Measurements from ENCODE around the gene IPPK.

The IPPK gene

GRCh38 chr9:92655896-92656536 lies 13.9 kb downstream of the IPPK start:
- no peak for DNase-seq

GRCh38 chr9:92655366-92655765 lies 14.6 kb downstream of the IPPK start:
- no peak for DNase-seq

- no peak for DNase-seq
Observed at GRCh38 chr9:92654481-92655301, 15.2 kb downstream of the IPPK start.

- no peak for DNase-seq
Observed at GRCh38 chr9:92652461-92652860, 17.5 kb downstream of the IPPK start.

GRCh38 chr9:92650839-92651621 lies 18.9 kb downstream of the IPPK start:
- no peak for DNase-seq

- DNase-seq, result no peak
Observed at GRCh38 chr9:92650296-92650695, 19.6 kb downstream of the IPPK start.

- DNase-seq, result no peak
Observed at GRCh38 chr9:92649007-92649406, 20.9 kb downstream of the IPPK start.

GRCh38 chr9:92648474-92648971 lies 21.4 kb downstream of the IPPK start:
- DNase-seq, result no peak

GRCh38 chr9:92647671-92648473 lies 22.1 kb downstream of the IPPK start:
- DNase-seq, result no peak

GRCh38 chr9:92645041-92645440 lies 24.9 kb downstream of the IPPK start:
- no peak for DNase-seq

GRCh38 chr9:92644278-92644677 lies 25.7 kb downstream of the IPPK start:
- DNase-seq, result no peak

- no peak for DNase-seq
Observed at GRCh38 chr9:92642564-92642963, 27.4 kb downstream of the IPPK start.

GRCh38 chr9:92642041-92642451 lies 27.9 kb downstream of the IPPK start:
- DNase-seq, result no peak

- no peak for DNase-seq
Observed at GRCh38 chr9:92641092-92641809, 28.7 kb downstream of the IPPK start.

- no peak for DNase-seq
Observed at GRCh38 chr9:92640398-92641091, 29.4 kb downstream of the IPPK start.

- no peak for DNase-seq
Observed at GRCh38 chr9:92639791-92640271, 30.1 kb downstream of the IPPK start.

GRCh38 chr9:92639124-92639523 lies 30.8 kb downstream of the IPPK start:
- DNase-seq, result no peak

GRCh38 chr9:92638621-92639101 lies 31.3 kb downstream of the IPPK start:
- no peak for DNase-seq

GRCh38 chr9:92637886-92638620 lies 31.9 kb downstream of the IPPK start:
- no peak for DNase-seq

- DNase-seq, result no peak
Observed at GRCh38 chr9:92637326-92637725, 32.6 kb downstream of the IPPK start.
